ENCODE data around the gene LIN37.
"Not testable (repeated sequence)": the region's sequence is repeated elsewhere in the genome, so short reads cannot be mapped to it uniquely, and the experiment has no call there.

LIN37 gene

DNA sequence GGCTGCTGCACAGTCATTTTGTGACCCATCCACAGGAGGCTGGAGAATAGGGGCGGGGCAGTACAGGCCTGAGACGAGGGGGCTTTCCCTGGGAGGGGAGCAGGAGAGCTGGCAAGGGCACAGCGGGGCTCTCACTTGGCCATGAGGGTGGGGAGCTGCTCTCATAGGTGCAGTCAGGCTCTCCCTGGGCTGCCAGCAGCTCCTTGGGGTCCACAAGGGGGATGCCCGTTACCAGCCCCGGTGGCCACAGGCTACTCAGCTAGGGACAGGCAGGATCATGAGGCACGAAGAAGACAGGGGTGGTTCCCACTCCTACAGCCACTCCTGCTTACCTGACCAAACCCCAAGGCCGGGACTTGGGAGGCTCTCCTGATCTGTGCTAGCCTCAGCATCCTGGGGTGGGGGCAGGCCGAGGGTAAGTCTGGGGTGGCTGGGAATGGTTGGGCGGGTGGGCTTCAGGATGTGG, 43.5 kb downstream of the LIN37 start:
- DNase-seq, result no peak

DNA sequence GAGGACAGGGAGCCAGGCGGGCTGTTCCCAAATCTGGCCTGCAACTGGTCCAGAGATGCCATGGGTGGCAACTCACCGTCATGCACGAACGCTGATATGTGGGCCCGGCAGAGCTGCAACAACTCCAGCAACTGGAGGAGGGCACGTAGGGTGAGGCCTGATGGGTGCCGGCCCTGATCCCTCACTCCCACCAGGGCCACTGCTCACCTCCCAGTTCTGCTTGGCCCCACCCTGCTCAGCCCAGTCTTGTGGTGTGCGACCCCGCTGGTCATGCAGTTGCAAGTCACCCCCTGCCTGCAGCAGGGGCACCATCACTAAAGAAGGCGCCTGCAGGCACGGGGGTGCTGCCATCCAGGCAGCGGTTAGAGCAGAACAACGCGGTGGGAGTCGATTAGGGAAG, 43.9 kb downstream of the LIN37 start:
- no peak for DNase-seq

DNA sequence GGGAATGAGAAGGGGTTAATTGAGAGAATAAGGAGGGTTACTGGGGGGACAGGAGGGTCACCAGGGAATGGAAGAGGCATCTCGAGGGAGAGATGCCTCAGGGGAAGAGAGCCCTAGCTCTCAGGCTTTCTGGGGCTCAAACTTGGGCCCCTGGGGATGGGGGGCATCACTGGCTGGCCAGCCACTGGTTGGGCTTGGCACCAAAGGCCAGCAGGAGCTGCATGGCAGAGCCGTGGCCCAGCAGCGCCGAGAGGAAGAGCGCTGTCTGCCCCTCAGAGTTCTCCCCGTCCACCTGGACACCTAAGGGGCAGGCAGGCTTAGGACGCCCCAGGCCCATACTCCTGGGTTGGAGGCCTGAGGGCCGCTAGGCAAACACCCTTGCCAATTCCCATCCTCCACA, 44.5 kb downstream of the LIN37 start:
- DNase-seq, result no peak

DNA sequence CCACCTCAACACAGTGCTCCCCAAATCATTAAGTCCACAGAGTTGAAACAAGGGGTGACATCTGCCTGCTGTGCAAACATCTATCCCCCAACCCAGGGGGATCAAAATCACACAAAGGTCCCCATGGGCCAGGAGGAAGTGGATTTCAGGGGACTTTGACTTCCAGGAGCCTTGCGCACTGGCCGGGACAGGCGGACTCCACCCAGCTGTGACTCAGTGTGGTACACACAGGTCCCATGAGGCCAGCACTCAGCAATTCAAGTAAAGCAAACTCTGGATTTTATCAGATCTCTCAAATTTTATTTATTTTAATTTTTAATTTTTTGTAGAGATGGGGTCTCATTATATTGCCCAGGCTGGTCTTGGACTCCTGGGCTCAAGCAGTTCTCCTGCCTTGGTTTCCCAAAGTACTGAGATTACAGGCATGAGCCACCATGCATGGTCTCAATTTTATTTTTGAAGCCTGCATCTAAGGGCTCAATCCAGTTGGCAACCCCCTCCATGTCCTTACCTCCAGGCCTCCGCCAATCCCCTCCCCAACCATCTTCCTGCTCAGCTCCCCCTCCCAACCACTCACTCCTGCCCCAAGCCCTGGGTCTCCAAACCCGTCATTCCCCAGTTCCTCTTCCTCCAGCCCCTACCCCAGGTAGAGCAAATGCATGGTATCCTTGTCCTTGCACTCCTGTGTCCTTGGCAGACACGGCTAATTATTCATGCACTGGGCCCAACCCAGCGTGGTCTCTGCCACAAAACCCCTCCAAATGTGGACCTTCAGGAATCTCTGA, 45.2 kb downstream of the LIN37 start:
- no peak for DNase-seq

DNA sequence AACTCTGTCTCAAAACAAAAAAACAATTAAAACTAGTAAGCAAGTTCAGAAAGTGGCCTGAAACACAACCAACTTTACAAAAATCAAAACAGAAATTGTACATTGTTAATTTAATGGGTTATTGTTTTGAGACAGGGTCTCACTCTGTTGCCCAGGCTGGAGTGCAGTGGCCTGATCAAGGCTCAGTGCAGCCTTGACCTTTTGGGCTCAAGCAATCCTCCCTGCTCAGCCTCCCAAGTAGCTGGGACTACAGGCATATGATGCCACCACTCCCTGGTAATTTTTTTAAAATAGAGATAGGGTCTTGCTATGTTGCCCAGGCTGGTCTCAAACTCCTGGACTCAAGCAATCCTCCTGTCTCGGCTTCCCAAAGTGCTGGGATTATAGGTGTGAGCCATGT, 47.2 kb downstream of the LIN37 start:
- DNase-seq, result not testable (repeated sequence)

DNA sequence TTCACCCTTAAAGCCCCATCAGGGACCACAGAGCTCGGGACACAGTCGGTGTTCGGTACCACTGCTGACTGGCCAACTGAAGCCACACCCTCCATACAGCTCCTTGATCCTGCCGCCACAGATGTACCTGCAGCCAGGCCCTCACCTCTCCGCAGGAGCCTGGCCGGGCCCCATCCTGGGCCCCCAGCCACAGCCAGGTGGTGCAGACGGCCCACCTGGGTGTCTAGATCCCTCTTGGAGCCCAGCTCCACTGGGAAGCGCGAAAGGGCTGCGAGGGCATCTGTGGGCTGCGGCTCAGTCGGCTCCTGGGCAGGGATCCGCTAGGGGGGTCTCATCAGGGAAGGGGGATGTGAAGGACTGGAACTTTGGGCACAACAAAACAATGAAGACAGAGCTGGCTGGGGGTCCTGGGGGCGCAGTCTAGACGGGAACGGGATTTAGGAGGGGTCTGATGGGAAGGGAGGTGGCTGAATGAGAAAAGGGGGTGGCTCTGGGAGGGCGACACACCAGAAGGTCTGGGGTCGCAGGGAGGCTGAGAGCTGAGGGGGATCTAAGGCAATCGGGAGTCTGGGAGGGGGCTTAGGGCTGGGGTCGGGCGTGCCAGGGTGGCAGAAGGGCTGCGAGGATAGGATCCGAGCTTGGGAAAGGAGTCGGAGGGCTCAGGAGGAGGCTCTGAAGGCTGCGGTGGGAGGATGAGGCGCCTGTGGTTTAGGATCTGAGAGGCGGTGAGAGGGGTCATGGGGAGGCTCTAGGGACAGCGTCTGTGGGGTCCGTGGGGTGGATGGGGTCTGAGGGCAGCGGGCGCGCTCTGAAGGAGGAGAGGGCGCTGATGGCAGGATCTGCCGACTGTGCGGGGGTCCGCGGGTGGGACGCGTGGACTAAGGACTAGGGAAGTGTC, 48.5 kb downstream of the LIN37 start:
- DNase-seq, result no peak

DNA sequence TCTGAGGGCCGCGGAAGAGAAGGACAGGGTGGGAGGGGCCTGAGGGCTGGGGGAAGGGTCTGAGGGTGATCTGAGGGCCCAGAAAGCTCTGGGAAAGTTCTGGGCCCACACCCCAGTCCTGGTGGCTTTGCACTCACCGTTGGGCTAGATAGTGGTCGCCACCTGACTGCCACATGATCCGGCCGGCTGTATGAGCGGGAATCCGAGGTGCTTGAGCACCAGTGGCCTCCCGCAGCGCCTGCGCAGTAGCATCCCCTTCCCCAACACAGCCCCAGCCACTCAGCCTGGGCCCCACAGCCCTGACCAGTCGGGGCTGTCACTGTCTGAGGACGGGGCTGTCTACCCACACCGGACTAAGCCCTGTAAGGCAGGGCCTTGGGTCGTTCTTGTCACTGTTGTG, 49.3 kb downstream of the LIN37 start:
- no peak for DNase-seq

DNA sequence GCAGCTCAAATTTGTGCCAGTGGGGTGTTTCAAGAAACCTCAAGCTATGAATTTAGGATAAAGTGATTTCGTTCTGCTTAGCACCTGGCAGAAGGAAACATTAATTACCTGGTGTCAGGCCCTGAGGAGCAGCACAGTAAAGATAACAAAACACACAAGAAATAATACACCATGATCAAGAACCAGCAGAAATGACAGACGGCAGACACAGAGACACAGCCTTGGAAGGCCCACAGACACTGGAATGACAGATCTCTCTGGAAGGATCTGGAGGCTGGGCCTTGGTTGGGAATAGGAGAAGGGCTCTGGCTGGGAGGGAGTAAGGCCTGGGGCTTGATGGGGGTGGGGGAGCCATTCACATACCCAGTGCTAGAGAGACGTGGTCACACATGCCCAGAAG, 53.5 kb downstream of the LIN37 start:
- DNase-seq, result no peak
